ENCODE measurements around the gene DSG1. TPM values are rescaled to one million over a fixed set of nuclear protein-coding genes. Genes with fewer than 3 reads are reported as not detected.

Gene DSG1
- total and polyA plus RNA-seq, 2 of the 8 experiments (the other 6 are each of a cell fraction or from before 2014, with no cell fraction given): 0.06 TPM; not detected in 1

DNA sequence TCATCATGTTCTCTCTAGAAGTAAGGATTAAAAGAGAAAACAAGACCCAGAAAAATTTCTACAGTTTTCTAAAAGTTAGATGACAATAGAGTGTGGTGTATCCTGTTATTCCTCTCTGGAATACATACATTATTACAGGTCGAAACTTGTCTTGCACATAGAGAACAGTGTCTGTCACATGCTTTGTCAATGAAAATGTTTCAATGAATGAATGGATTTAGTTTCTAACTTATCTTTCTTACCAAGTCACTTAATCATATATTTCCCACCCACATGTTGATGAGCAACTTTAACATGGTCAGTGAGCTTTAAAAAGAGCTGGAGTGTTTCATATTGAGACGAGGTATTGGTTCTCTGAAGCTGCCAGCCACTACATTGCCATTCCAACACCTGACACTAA is 63.0 kb downstream of the DSG1 start:
- Histone ChIP-seq H4K8ac (ENCODE audit: extremely low read depth, insufficient read depth, low read length) (no peak overlapping the region), H2BK12ac (ENCODE audit: low read depth, low read length) (no peak overlapping the region), H3K27me3 (replicated peaks in 1 of 4; ENCODE audit: control insufficient read depth in 3 of 4, extremely low read depth in 1 of 4, insufficient read depth in 3 of 4, low read length in 3 of 4) (no peaks in the 10 kb centered on the region), H4K91ac (replicated peaks; ENCODE audit: insufficient read length, low read length) (no peak overlapping the region), H3K4me3 (ENCODE audit: extremely low read depth in 1 of 4, insufficient read depth in 2 of 4, low read depth in 3 of 4, low read length in 4 of 4) (no peak overlapping the region), H3K79me2 (ENCODE audit: control insufficient read depth in 1 of 2, insufficient read depth in 2 of 2, low read length in 2 of 2) (no peaks in the 10 kb centered on the region), H3K14ac (ENCODE audit: insufficient read length) (no peak overlapping the region), H2BK20ac (ENCODE audit: low read length) (no peak overlapping the region), H4K5ac (ENCODE audit: insufficient read length, low read depth, low read length) (no peak overlapping the region), H3K18ac (ENCODE audit: extremely low read depth, low read length) (no peak overlapping the region), H4K20me1 (replicated peaks in 1 of 2; ENCODE audit: control insufficient read depth in 1 of 2, insufficient read depth in 2 of 2, low read length in 2 of 2) (no peaks in the 10 kb centered on the region), H3K23me2 (ENCODE audit: low read depth, low read length) (no peaks in the 10 kb centered on the region), H2BK15ac (ENCODE audit: low read length) (no peak overlapping the region), H2AK5ac (ENCODE audit: low read depth, low read length) (no peak overlapping the region), H3K4ac (replicated peaks; ENCODE audit: insufficient read length, low read depth, low read length) (no peak overlapping the region), H3K9ac (replicated peaks in 1 of 4; ENCODE audit: extremely low read depth in 1 of 4, low read depth in 3 of 4, low read length in 3 of 4) (no peak overlapping the region), H3K79me1 (ENCODE audit: low read depth, low read length) (no peaks in the 10 kb centered on the region), H3K56ac (replicated peaks; ENCODE audit: insufficient read length, low read depth, low read length) (no peak overlapping the region), H2AFZ (ENCODE audit: low read length) (no peak overlapping the region), H3K23ac (ENCODE audit: insufficient read length) (no peak overlapping the region), H2BK120ac (replicated peaks; ENCODE audit: low read depth, low read length) (no peak overlapping the region), H3K9me3 (ENCODE audit: insufficient read depth in 2 of 2, low read depth in 1 of 2, low read length in 1 of 2) (no peaks in the 10 kb centered on the region), H3K4me2 (ENCODE audit: insufficient read depth in 1 of 2, low read depth in 2 of 2, low read length in 2 of 2) (no peak overlapping the region), H3K4me1 (replicated peaks in 1 of 4; ENCODE audit: control insufficient read depth in 3 of 4, insufficient read depth in 4 of 4, low read length in 3 of 4) (no peaks in the 10 kb centered on the region), H3K27ac (ENCODE audit: low read depth, low read length) (no peak overlapping the region), H3K36me3 (ENCODE audit: control insufficient read depth in 2 of 4, insufficient read depth in 4 of 4, low read length in 3 of 4) (no peaks in the 10 kb centered on the region), H2BK5ac (ENCODE audit: low read depth, low read length) (no peak overlapping the region)
- ChIA-PET CTCF (ENCODE audit: partially characterized antibody) (interaction anchor here (0.6 to 1.6 kb wide), 2 partner anchors 44 to 166 kb away, joined by 3 read pairs; no protein-coding TSS in a partner anchor), POLR2A (ENCODE audit: partially characterized antibody) (no interaction called here)
- 82% methylated on average over 2 of the region's 2 CpGs; no CpG with 5 or more reads in 1 of the 2 experiments for WGBS, 2 experiments (ENCODE audit: extremely low coverage in 1 of 2, insufficient coverage in 1 of 2, insufficient read length in 1 of 2, insufficient replicate concordance in 2 of 2, low coverage in 1 of 2, low lambda C conversion rate in 2 of 2, missing lambda C conversion rate in 1 of 2)
- TF ChIP-seq CHD1 (IDR thresholded peaks at IDR 0.05; ENCODE audit: low read depth, low read length) (no peak), EP300 (IDR thresholded peaks at IDR 0.05; ENCODE audit: borderline replicate concordance in 1 of 2, low read depth in 2 of 2, low read length in 2 of 2) (no peak), JUN (IDR thresholded peaks at IDR 0.05; ENCODE audit: low read depth, low read length) (no peak), ASH2L (IDR thresholded peaks at IDR 0.05; ENCODE audit: low read length) (no peak), SAP30 (IDR thresholded peaks at IDR 0.05; ENCODE audit: insufficient read depth, insufficient replicate concordance, low read length) (no peak), KDM4A (IDR thresholded peaks at IDR 0.05; ENCODE audit: low read depth, low read length, severe bottlenecking) (no peak), SRF (IDR thresholded peaks at IDR 0.05; ENCODE audit: low read depth, low read length) (no peak), TBP (IDR thresholded peaks at IDR 0.05; ENCODE audit: low read depth, low read length) (no peak)
- DNase-seq (ENCODE audit: low read depth in 1 of 2, low spot score in 2 of 2) (no peak), FAIRE-seq (no peak)
